Epithelial cell of esophagus (primary cell): Measurements from ENCODE around the gene HIF1A.
"Not testable (repeated sequence)": the region's sequence is repeated elsewhere in the genome, so short reads cannot be mapped to it uniquely, and the experiment has no call there.

ENCODE experiments used
- DNase-seq: peaks from one replicate; pipeline ENCODE4 v3.0.0; 2010; ENCODE audit warnings: low read depth
- H3K4me3 ChIP-seq: 2 replicates; pipeline ENCODE4 v1.5.1; 2011; ENCODE audit warnings: mild to moderate bottlenecking, low read length, control low read depth
- CTCF ChIP-seq: IDR thresholded peaks from 2 replicates; pipeline ENCODE4 v1.5.1; 2011; ENCODE audit warnings: low read depth, mild to moderate bottlenecking, low read length, control low read depth, inconsistent platforms; ENCODE audit not compliant: insufficient read depth; ENCODE audit errors: missing control alignments

Gene HIF1A

GRCh38 chr14:61652526-61653262 lies 42.6 kb upstream of the HIF1A start:
- DNase-seq = no peak
- no peak for TF ChIP-seq CTCF
- no peak overlapping the region for H3K4me3 ChIP-seq

- DNase-seq = peak; percentile 83
- no peak overlapping the region for H3K4me3 ChIP-seq
- no peak for TF ChIP-seq CTCF
These were observed 41.8 kb upstream of the HIF1A start for GRCh38 chr14:61653507-61653906.

- TF ChIP-seq CTCF = no peak
- DNase-seq = no peak
- H3K4me3 ChIP-seq = no peak overlapping the region
These were observed 41.3 kb upstream of the HIF1A start for GRCh38 chr14:61654026-61654425.

- no peak overlapping the region for H3K4me3 ChIP-seq
- no peak for DNase-seq
These were observed 39.5 kb upstream of the HIF1A start for GRCh38 chr14:61655777-61656176.

GRCh38 chr14:61656341-61656740 lies 39.0 kb upstream of the HIF1A start:
- no peak for DNase-seq
- TF ChIP-seq CTCF = no peak

More at GRCh38 chr14:61655777-61656176, 39.5 kb upstream of the HIF1A start:
- no peak for TF ChIP-seq CTCF

GRCh38 chr14:61658111-61658510 lies 37.2 kb upstream of the HIF1A start:
- H3K4me3 ChIP-seq, DNase-seq: not testable (repeated sequence)

More at GRCh38 chr14:61656341-61656740, 39.0 kb upstream of the HIF1A start:
- no peak overlapping the region for H3K4me3 ChIP-seq

GRCh38 chr14:61659582-61659981 lies 35.7 kb upstream of the HIF1A start:
- peak; percentile 46 for DNase-seq
- H3K4me3 ChIP-seq = no peak overlapping the region
- TF ChIP-seq CTCF = no peak
